MCF 10A (cell line): Measurements from ENCODE around the gene TMEM213. TPM values are rescaled to one million over a fixed set of nuclear protein-coding genes. Genes with fewer than 3 reads are reported as not detected.

Experiments
- BruUV-seq: library from RNA; stranded (reverse); fragments of 400-500 nt; replicated peaks from 2 replicates; lab custom pipeline; 2021; lab: Mats Ljungman, UMichigan
- CTCF ChIA-PET: fragments of 300-600 bp; sonication (Branson Sonifier 250); formaldehyde crosslinking; extraction: SDS; loops from one replicate; lab custom pipeline; 2021; ENCODE audit warnings: antibody characterized with exemption, inconsistent platforms; lab: Yijun Ruan, JAX
- POLR2A ChIA-PET: fragments of 300-600, 350-650 bp; sonication (Branson Sonifier 250); formaldehyde crosslinking; extraction: SDS; loops from one replicate; lab custom pipeline; 2020; ENCODE audit warnings: antibody characterized with exemption, inconsistent platforms; lab: Yijun Ruan, JAX
- DNase-seq: peaks from one replicate; pipeline ENCODE4 v3.0.0-alpha.2; 2018; ENCODE audit not compliant: unreplicated experiment
- H3K27ac Mint-ChIP-seq: one replicate; pipeline ENCODE4 v1.8.0; 2022; ENCODE audit warnings: mild to moderate bottlenecking, low read depth, mixed read lengths; ENCODE audit not compliant: unreplicated experiment
- H3K27me3 Mint-ChIP-seq: one replicate; pipeline ENCODE4 v1.8.0; 2022; ENCODE audit warnings: mixed read lengths; ENCODE audit not compliant: insufficient read depth, unreplicated experiment
- H3K36me3 Mint-ChIP-seq: one replicate; pipeline ENCODE4 v1.8.0; 2022; ENCODE audit warnings: mild to moderate bottlenecking, moderate library complexity, mixed read lengths; ENCODE audit not compliant: insufficient read depth, unreplicated experiment
- H3K4me1 Mint-ChIP-seq: one replicate; pipeline ENCODE4 v1.8.0; 2022; ENCODE audit warnings: mixed read lengths; ENCODE audit not compliant: insufficient read depth, unreplicated experiment
- H3K4me3 Mint-ChIP-seq: one replicate; pipeline ENCODE4 v1.8.0; 2022; ENCODE audit warnings: mild to moderate bottlenecking, moderate library complexity, mixed read lengths; ENCODE audit not compliant: unreplicated experiment
- H3K9me3 Mint-ChIP-seq: one replicate; pipeline ENCODE4 v1.8.0; 2022; ENCODE audit warnings: mixed read lengths; ENCODE audit not compliant: unreplicated experiment
- intact Hi-C: fragments of 100-400 bp; cut with micrococcal nuclease; formaldehyde crosslinking; loops from 2 replicates; pipeline ENCODE4 v1.14.1; 2022
- total RNA-seq: library from RNA; stranded (reverse); gene quantifications from 2 replicates; pipeline ENCODE4 v1.2.3, GENCODE V29; 2022
- TF ChIP-seq, protein P1 (sequence below): fragments of 200-600 bp; IDR thresholded peaks from one replicate; pipeline ENCODE4 v1.8.0; 2022; ENCODE audit warnings: antibody characterized with exemption, mild to moderate bottlenecking; ENCODE audit not compliant: unreplicated experiment

The TMEM213 gene
- total RNA-seq, 1 experiment from 2014 or later = not detected

DNA sequence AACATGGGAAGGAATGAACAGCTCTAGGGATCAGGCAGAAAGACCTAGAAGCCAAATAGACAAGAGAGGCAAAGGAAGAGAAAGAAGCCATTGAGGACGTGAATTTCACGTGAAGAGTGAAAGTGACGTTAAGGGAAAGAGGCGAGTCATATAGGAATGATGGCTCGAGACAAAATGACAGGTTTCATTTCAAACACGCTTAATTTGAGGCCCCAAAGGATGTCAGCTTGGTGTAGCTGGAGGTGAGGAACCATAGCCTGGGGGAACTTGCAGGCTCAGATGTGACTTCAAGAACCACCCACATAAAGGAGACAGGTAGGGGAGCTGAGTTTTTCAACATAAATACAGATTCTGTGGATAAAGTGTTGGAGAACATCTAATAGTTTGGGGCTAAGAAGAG, 84.5 kb downstream of the TMEM213 start:
- no peaks in the 10 kb centered on the region for H3K9me3 Mint-ChIP-seq

DNA sequence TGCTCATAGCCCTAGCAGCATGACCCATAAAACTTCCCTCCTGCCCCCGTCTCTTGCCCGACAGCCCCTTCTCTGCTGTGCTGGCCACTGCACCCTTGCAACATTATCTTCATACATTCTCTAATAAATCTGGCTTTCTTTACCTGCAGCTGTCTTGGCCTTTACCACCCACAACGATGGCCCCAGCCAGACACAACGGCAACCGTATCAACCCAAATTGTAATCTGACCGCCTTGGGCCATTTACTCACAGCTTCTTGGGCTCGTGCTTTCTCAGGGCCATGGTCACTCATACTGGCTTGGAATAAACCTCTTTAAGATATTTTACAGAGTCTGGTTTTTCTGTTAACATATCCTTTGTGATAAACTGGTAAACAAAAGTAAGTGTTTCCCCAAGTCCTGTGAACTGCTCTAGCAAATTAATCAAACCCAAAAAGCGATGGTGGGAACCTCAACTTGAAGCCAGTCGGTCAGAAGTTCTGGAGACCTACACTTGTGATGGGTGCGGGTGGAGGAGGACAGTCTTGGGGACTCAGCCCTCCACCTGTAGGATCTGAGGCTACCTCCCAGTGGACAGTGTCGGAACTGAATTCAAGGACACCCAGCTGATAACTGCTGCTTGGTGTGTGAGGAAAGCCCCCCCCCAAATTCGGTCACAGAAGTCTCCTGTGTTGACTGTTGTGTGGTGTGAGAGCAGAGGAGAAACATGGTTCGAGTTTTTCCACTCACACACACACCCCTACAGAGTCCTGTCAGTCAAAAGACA, 87.8 kb downstream of the TMEM213 start:
- BruUV-seq = no TSS peak
- DNase-seq = no peak
- TF ChIP-seq, protein P1, sequence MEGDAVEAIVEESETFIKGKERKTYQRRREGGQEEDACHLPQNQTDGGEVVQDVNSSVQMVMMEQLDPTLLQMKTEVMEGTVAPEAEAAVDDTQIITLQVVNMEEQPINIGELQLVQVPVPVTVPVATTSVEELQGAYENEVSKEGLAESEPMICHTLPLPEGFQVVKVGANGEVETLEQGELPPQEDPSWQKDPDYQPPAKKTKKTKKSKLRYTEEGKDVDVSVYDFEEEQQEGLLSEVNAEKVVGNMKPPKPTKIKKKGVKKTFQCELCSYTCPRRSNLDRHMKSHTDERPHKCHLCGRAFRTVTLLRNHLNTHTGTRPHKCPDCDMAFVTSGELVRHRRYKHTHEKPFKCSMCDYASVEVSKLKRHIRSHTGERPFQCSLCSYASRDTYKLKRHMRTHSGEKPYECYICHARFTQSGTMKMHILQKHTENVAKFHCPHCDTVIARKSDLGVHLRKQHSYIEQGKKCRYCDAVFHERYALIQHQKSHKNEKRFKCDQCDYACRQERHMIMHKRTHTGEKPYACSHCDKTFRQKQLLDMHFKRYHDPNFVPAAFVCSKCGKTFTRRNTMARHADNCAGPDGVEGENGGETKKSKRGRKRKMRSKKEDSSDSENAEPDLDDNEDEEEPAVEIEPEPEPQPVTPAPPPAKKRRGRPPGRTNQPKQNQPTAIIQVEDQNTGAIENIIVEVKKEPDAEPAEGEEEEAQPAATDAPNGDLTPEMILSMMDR = no peak
- ChIA-PET CTCF (interaction anchor here (0.6 to 3.8 kb wide), 39 partner anchors 9 to 1066 kb away, joined by 3 to 32 read pairs (median 4); partner anchors contain the start of gene KIAA1549), POLR2A (interaction anchor here (1.1 to 1.4 kb wide), 3 partner anchors 8 to 96 kb away, joined by 6 read pairs; no protein-coding TSS in a partner anchor)
- Mint-ChIP-seq H3K27ac (no peak overlapping the region), H3K36me3 (no peaks in the 10 kb centered on the region), H3K9me3 (no peaks in the 10 kb centered on the region), H3K27me3 (no peaks in the 10 kb centered on the region), H3K4me1 (peaks cover 6% of the 10 kb centered on the region), H3K4me3 (no peak overlapping the region)
- intact Hi-C loops = loop anchor here (1.0 kb wide), 3 partner anchors 95 to 190 kb away; no protein-coding TSS in a partner anchor

More for the DNA sequence above, 84.5 kb downstream of the TMEM213 start:
- H3K27ac Mint-ChIP-seq = no peak overlapping the region
- ChIA-PET CTCF (interaction anchor here (0.8 to 1.0 kb wide), 2 partner anchors 155 to 187 kb away, joined by 3 to 4 read pairs; no protein-coding TSS in a partner anchor), POLR2A (interaction anchor here (0.5 to 0.7 kb wide), 3 partner anchors 155 to 209 kb away, joined by 3 read pairs; no protein-coding TSS in a partner anchor)
- BruUV-seq = no TSS peak
- H3K4me3 Mint-ChIP-seq = no peak overlapping the region
- intact Hi-C loops = no loop called here
- no peak for DNase-seq
- no peaks in the 10 kb centered on the region for H3K4me1 Mint-ChIP-seq
- peaks cover 9% of the 10 kb centered on the region for H3K36me3 Mint-ChIP-seq
- H3K27me3 Mint-ChIP-seq = no peaks in the 10 kb centered on the region
- TF ChIP-seq, protein P1 = no peak

DNA sequence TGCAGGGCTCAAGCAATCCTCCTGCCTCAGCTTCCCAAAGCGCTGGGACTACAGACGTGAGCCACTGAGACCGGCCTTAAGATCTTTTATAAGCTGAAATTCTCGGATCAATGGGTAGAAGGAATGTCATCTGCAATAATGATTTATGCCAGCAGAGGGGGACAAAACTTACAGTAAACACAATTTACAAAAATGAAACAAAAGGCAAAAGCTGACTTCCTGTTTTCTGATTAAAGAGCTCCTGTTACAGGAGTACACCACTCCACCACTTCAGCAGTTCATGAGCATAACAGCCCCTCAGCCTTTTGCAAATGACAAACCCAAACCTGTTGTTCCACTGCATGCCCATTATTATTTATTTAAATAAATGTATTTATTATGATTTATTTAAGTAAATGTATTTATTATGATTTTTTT, 88.7 kb downstream of the TMEM213 start:
- BruUV-seq = no TSS peak
- no peak overlapping the region for H3K27ac Mint-ChIP-seq

More for the DNA sequence above, 88.7 kb downstream of the TMEM213 start:
- DNase-seq = peak; percentile 72
- no peaks in the 10 kb centered on the region for H3K27me3 Mint-ChIP-seq
- TF ChIP-seq, protein P1 = peak; percentile 59
- no peak overlapping the region for H3K4me3 Mint-ChIP-seq
- intact Hi-C loops = loop anchor here (1.0 kb wide), 3 partner anchors 94 to 189 kb away; no protein-coding TSS in a partner anchor
- ChIA-PET CTCF (interaction anchor here (0.6 to 3.8 kb wide), 43 partner anchors 10 to 1067 kb away, joined by 3 to 32 read pairs (median 5); partner anchors contain the start of gene KIAA1549), POLR2A (interaction anchor here (0.7 to 1.4 kb wide), 7 partner anchors 9 to 188 kb away, joined by 3 to 6 read pairs (median 6); no protein-coding TSS in a partner anchor)
- peaks cover 13% of the 10 kb centered on the region for H3K4me1 Mint-ChIP-seq
- H3K9me3 Mint-ChIP-seq = no peaks in the 10 kb centered on the region
- H3K36me3 Mint-ChIP-seq = no peaks in the 10 kb centered on the region
